Spleen (tissue), 11 donors: ENCODE data around the gene CD8B2. TPM values are rescaled to one million over a fixed set of nuclear protein-coding genes. Genes with fewer than 3 reads are reported as not detected.

Source experiments
- DNase-seq: peaks from one replicate; pipeline ENCODE4 v3.0.0-alpha.2; 2020
- H3K27ac ChIP-seq, 8 donors: fragments of 200-600 bp; sonication (generic) in 7 of 8; 1 replicate in 4 of 8; 2 replicates in 4 of 8; pipeline versions ENCODE4 v1.5.0 to v1.8.0; 2016 to 2021; ENCODE audit warnings: inconsistent platforms in 4 of 8, mild to moderate bottlenecking in 4 of 8, moderate library complexity in 1 of 8
- H3K27me3 ChIP-seq, 7 donors: fragments of 200-600 bp; sonication (generic) in 6 of 7; replicated peaks in 1 of 7; 1 replicate in 4 of 7; 2 replicates in 3 of 7; pipeline versions ENCODE4 v1.5.0 to v1.8.0; 2016 to 2021; ENCODE audit warnings: inconsistent platforms in 3 of 7, mild to moderate bottlenecking in 1 of 7
- H3K36me3 ChIP-seq, 6 donors: fragments of 200-600 bp; sonication (generic) in 5 of 6; 1 replicate in 4 of 6; 2 replicates in 2 of 6; pipeline versions ENCODE4 v1.5.0 to v1.8.0; 2016 to 2021; ENCODE audit warnings: inconsistent platforms in 2 of 6
- H3K4me1 ChIP-seq, 6 donors: fragments of 200-600 bp; sonication (generic) in 5 of 6; 1 replicate in 3 of 6; 2 replicates in 3 of 6; pipeline versions ENCODE4 v1.5.0 to v1.8.0; 2016 to 2021; ENCODE audit warnings: inconsistent platforms in 3 of 6
- H3K4me3 ChIP-seq, 8 donors: fragments of 200-600 bp; sonication (generic) in 7 of 8; 1 replicate in 4 of 8; 2 replicates in 4 of 8; pipeline versions ENCODE4 v1.5.0 to v1.8.0; 2016 to 2021; ENCODE audit warnings: inconsistent platforms in 4 of 8, mild to moderate bottlenecking in 4 of 8, moderate library complexity in 2 of 8
- H3K9me3 ChIP-seq, 8 donors: fragments of 200-600 bp; sonication (generic) in 7 of 8; 1 replicate in 4 of 8; 2 replicates in 4 of 8; pipeline versions ENCODE4 v1.5.0 to v1.8.0; 2016 to 2021; ENCODE audit warnings: inconsistent platforms in 4 of 8
- CTCF ChIP-seq, 11 experiments: fragments of 200-600 bp in 7 of 11; fragments of 450-650 bp in 4 of 11; sonication (generic) in 4 of 11; IDR thresholded peaks in 8 of 11; conservative IDR thresholded peaks in 3 of 11; 1 replicate in 7 of 11; 2 replicates in 4 of 11; pipeline versions ENCODE4 v1.4.0 to v1.8.0; 2016 to 2021; ENCODE audit warnings: antibody characterized with exemption in 11 of 11, inconsistent platforms in 4 of 11, mild to moderate bottlenecking in 1 of 11
- POLR2A ChIP-seq, 3 donors: fragments of 450-650 bp; IDR thresholded peaks; one replicate each; pipeline ENCODE4 v1.5.1; 2017; ENCODE audit warnings: antibody characterized with exemption in 3 of 3, mild to moderate bottlenecking in 1 of 3
- POLR2AphosphoS5 ChIP-seq, 3 donors: sonication (generic); formaldehyde crosslinking; IDR thresholded peaks; one replicate each; pipeline ENCODE4 v1.5.1; 2017; ENCODE audit warnings: antibody characterized with exemption in 3 of 3
- WGBS, 5 donors: extraction: QIAGEN DNeasy Blood & Tissue Kit in 3 of 5; methylation state at CpG; one replicate each; pipeline versions ENCODE4 v1.1.5 to v1.1.7; 2013 to 2018; 5-methylcytosine and 5-hydroxymethylcytosine counted together
- intact Hi-C: fragments of 100-400 bp; cut with DNase I; formaldehyde crosslinking; loops from one replicate; pipeline ENCODE4 v1.15.0; 2023; ENCODE audit warnings: low total_unique reads
- polyA plus RNA-seq, 3 donors: library from polyadenylated mRNA; stranded (reverse); fragments of 200-250 nt; gene quantifications; one replicate each; pipeline ENCODE4 v1.2.1, GENCODE V29; 2013
- total RNA-seq, 7 donors: library from RNA; depleted of rRNA in 3 of 7; stranded (reverse); fragments of >200 nt in 3 of 7; fragmentation: NEBNext Ultra II Directional in 4 of 7; extraction: Animal tissue kit (Norgen Biotek cat#: 25700) in 4 of 7; gene quantifications; one replicate each; pipeline versions ENCODE4 v1.1.0 to v1.2.1, GENCODE V29; 2016 to 2021
- donor health status: healthy with polysubstance abuse.
- donor health status: DM: no; HTN: no; CAD: no; lungs with moderate emphysema.
- donor health status: DM: no; HTN: no; CAD: no.
- donor health status: Bipolar disorder and iron deficiency.
- donor health status: healthy.
- donor health status: DM: no; HTN: no; CAD: no.
- donor health status: DM: yes; HTN: yes; CAD: no.

The CD8B2 gene
- total and polyA plus RNA-seq, 10 donors: 0.17 to 0.38 (median 0.27) TPM; not detected in 2

- intact Hi-C loops: no loop called here
- no peak overlapping the region for H3K4me3 ChIP-seq
- no peak for DNase-seq
- H3K36me3 ChIP-seq: no peaks in the 10 kb centered on the region
- WGBS, 5 donors: 62 to 80% (median 66%) methylated on average over 14 of the region's 14 CpGs
- no peaks in the 10 kb centered on the region for H3K9me3 ChIP-seq
- TF ChIP-seq POLR2A (IDR thresholded peaks at IDR 0.05) (no peak), CTCF (IDR thresholded peaks at IDR 0.05 in 8 of 11, conservative IDR thresholded peaks at IDR 0.05 in 3 of 11) (no peak), POLR2AphosphoS5 (IDR thresholded peaks at IDR 0.05) (no peak)
- peaks cover 0 to 27% (median 7%) of the 10 kb centered on the region in 7 donors for H3K27me3 ChIP-seq
- peaks cover 0 to 23% (median 11%) of the 10 kb centered on the region in 6 donors for H3K4me1 ChIP-seq
- no peak overlapping the region for H3K27ac ChIP-seq
Observed at GRCh38 chr2:106547164-106547903, 60.2 kb downstream of the CD8B2 start.

- H3K9me3 ChIP-seq: peaks cover 0 to 7% (median 0%) of the 10 kb centered on the region in 8 donors
- H3K4me1 ChIP-seq: peaks cover 0 to 7% (median 4%) of the 10 kb centered on the region in 6 donors
- H3K27me3 ChIP-seq: peaks cover 0 to 7% (median 0%) of the 10 kb centered on the region in 7 donors
- DNase-seq: no peak
- no peak overlapping the region for H3K27ac ChIP-seq
- intact Hi-C loops: no loop called here
- no peak overlapping the region for H3K4me3 ChIP-seq
- WGBS, 5 donors: 60 to 79% (median 66%) methylated on average over 5 to 7 of the region's 7 CpGs
- no peaks in the 10 kb centered on the region for H3K36me3 ChIP-seq
- TF ChIP-seq POLR2AphosphoS5 (IDR thresholded peaks at IDR 0.05) (no peak), CTCF (IDR thresholded peaks at IDR 0.05 in 8 of 11, conservative IDR thresholded peaks at IDR 0.05 in 3 of 11) (no peak), POLR2A (IDR thresholded peaks at IDR 0.05) (no peak)
Observed at GRCh38 chr2:106551417-106552130, 64.4 kb downstream of the CD8B2 start.

- intact Hi-C loops: no loop called here
- peaks cover 0 to 7% (median 0%) of the 10 kb centered on the region in 8 donors for H3K9me3 ChIP-seq
Observed at GRCh38 chr2:106552921-106553320, 65.8 kb downstream of the CD8B2 start.

More at GRCh38 chr2:106552921-106553320, 65.8 kb downstream of the CD8B2 start:
- Histone ChIP-seq H3K27me3 (no peaks in the 10 kb centered on the region), H3K36me3 (no peaks in the 10 kb centered on the region), H3K4me1 (no peaks in the 10 kb centered on the region), H3K27ac (no peak overlapping the region), H3K4me3 (no peak overlapping the region)
- WGBS, 5 donors: 52 to 74% (median 71%) methylated on average over 6 of the region's 6 CpGs
- TF ChIP-seq POLR2AphosphoS5 (IDR thresholded peaks at IDR 0.05) (no peak), CTCF (IDR thresholded peaks at IDR 0.05 in 8 of 11, conservative IDR thresholded peaks at IDR 0.05 in 3 of 11) (no peak), POLR2A (IDR thresholded peaks at IDR 0.05) (no peak)
- no peak for DNase-seq
